ENCODE measurements around the gene CTU2.

CTU2 gene

GRCh38 chr16:88697116-88697830 lies 9.0 kb upstream of the CTU2 start:
- no peak for DNase-seq

- peak in 1 of 4 experiments; percentile 41 for DNase-seq
These were observed 8.3 kb upstream of the CTU2 start for GRCh38 chr16:88697831-88698615.

GRCh38 chr16:88698646-88699045 lies 7.7 kb upstream of the CTU2 start:
- DNase-seq = no peak

GRCh38 chr16:88699180-88699579 lies 7.1 kb upstream of the CTU2 start:
- no peak for DNase-seq

- DNase-seq = no peak
These were observed 6.0 kb upstream of the CTU2 start for GRCh38 chr16:88700322-88700635.

GRCh38 chr16:88700636-88701482 lies 5.4 kb upstream of the CTU2 start:
- DNase-seq = peak; percentile 94 to 98 (median 98)

- DNase-seq = no peak
These were observed 4.5 kb upstream of the CTU2 start for GRCh38 chr16:88701581-88702370.

GRCh38 chr16:88702371-88703210 lies 3.7 kb upstream of the CTU2 start:
- peak; percentile 57 to 82 (median 76) for DNase-seq

- peak; percentile 82 to 94 (median 92) for DNase-seq
These were observed 2.6 kb upstream of the CTU2 start for GRCh38 chr16:88703486-88704309.

GRCh38 chr16:88705076-88705684 lies 1.1 kb upstream of the CTU2 start:
- DNase-seq = peak; percentile 71 to 86 (median 84)

GRCh38 chr16:88705801-88706228 lies 488 bp upstream of the CTU2 start:
- peak in 2 of 4 experiments; percentile 23 to 62 for DNase-seq

GRCh38 chr16:88706965-88707826 lies 893 bp downstream of the CTU2 start:
- no peak for DNase-seq

- DNase-seq = no peak
These were observed 4.3 kb downstream of the CTU2 start for GRCh38 chr16:88710556-88710955.

- no peak for DNase-seq
These were observed 5.5 kb downstream of the CTU2 start for GRCh38 chr16:88711750-88712340.

GRCh38 chr16:88712362-88712979 lies 6.2 kb downstream of the CTU2 start:
- no peak for DNase-seq

- no peak for DNase-seq
These were observed 6.8 kb downstream of the CTU2 start for GRCh38 chr16:88713054-88713453.

- no peak for DNase-seq
These were observed 7.5 kb downstream of the CTU2 start for GRCh38 chr16:88713568-88714419.
